Mesenchymal stem cell (in vitro differentiated cells and primary cell): Measurements from ENCODE around the gene MSRB1.

ENCODE experiments used
- DNase-seq: peaks from one replicate; pipeline ENCODE4 v3.0.0-alpha.2; 2013
- H2AFZ ChIP-seq: one replicate; pipeline ENCODE4 v1.6.1; 2013; ENCODE audit warnings: low read depth, mild to moderate bottlenecking, control low read depth, inconsistent platforms, low read length, moderate library complexity
- H2AK5ac ChIP-seq: 2 replicates; pipeline ENCODE4 v1.6.1; 2013; ENCODE audit warnings: low read length, moderate library complexity, mild to moderate bottlenecking, inconsistent platforms; ENCODE audit not compliant: severe bottlenecking
- H2BK120ac ChIP-seq: one replicate; pipeline ENCODE4 v1.6.1; 2013; ENCODE audit warnings: low read depth, mild to moderate bottlenecking, inconsistent platforms, low read length, moderate library complexity
- H2BK12ac ChIP-seq, 2 experiments: one replicate each; pipeline ENCODE4 v1.6.1; 2013; ENCODE audit warnings: inconsistent platforms in 2 of 2, low read length in 2 of 2, mild to moderate bottlenecking in 2 of 2, moderate library complexity in 2 of 2, control low read depth in 1 of 2
- H2BK15ac ChIP-seq: one replicate; pipeline ENCODE4 v1.6.1; 2013; ENCODE audit warnings: mild to moderate bottlenecking, low read depth, inconsistent platforms; ENCODE audit not compliant: poor library complexity, severe bottlenecking
- H2BK5ac ChIP-seq: 2 replicates; pipeline ENCODE4 v1.6.1; 2013; ENCODE audit warnings: low read depth, mild to moderate bottlenecking, low read length, control low read depth, inconsistent platforms; ENCODE audit not compliant: poor library complexity, severe bottlenecking
- H3K14ac ChIP-seq, 2 experiments: one replicate each; pipeline ENCODE4 v1.6.1; 2013; ENCODE audit warnings: inconsistent platforms in 2 of 2, low read length in 2 of 2, control low read depth in 1 of 2, mild to moderate bottlenecking in 1 of 2, moderate library complexity in 1 of 2
- H3K18ac ChIP-seq, 2 experiments: one replicate each; pipeline ENCODE4 v1.6.1; 2013; ENCODE audit warnings: inconsistent platforms in 2 of 2, low read length in 2 of 2, control low read depth in 1 of 2, low read depth in 1 of 2, mild to moderate bottlenecking in 1 of 2
- H3K23ac ChIP-seq, 2 experiments: one replicate each; pipeline ENCODE4 v1.6.1; 2013; ENCODE audit warnings: inconsistent platforms in 2 of 2, low read length in 2 of 2, mild to moderate bottlenecking in 2 of 2, moderate library complexity in 2 of 2, control low read depth in 1 of 2
- H3K27ac ChIP-seq: 2 replicates; pipeline ENCODE4 v1.5.1; 2013; ENCODE audit warnings: mild to moderate bottlenecking, moderate library complexity, low read length, control low read depth, inconsistent platforms; ENCODE audit not compliant: poor library complexity, severe bottlenecking
- H3K27me3 ChIP-seq, 2 experiments: 2 replicates each; pipeline versions ENCODE4 v1.6.1 to v1.7.0; 2013; ENCODE audit warnings: low read length in 2 of 2, mild to moderate bottlenecking in 2 of 2, moderate library complexity in 2 of 2, control low read depth in 1 of 2, inconsistent platforms in 1 of 2; ENCODE audit not compliant: control insufficient read depth in 1 of 2, insufficient read depth in 1 of 2
- H3K36me3 ChIP-seq, 2 experiments: 2 replicates each; pipeline versions ENCODE4 v1.6.1 to v1.7.0; 2013; ENCODE audit warnings: low read length in 2 of 2, control low read depth in 1 of 2, inconsistent platforms in 1 of 2, low read depth in 1 of 2, mild to moderate bottlenecking in 1 of 2; ENCODE audit not compliant: insufficient read depth in 2 of 2, control insufficient read depth in 1 of 2
- H3K4ac ChIP-seq, 2 experiments: one replicate each; pipeline ENCODE4 v1.6.1; 2013; ENCODE audit warnings: inconsistent platforms in 2 of 2, low read length in 2 of 2, mild to moderate bottlenecking in 2 of 2, moderate library complexity in 2 of 2, control low read depth in 1 of 2, low read depth in 1 of 2
- H3K4me1 ChIP-seq: 2 replicates; pipeline ENCODE4 v1.6.1; 2013; ENCODE audit warnings: low read depth, low read length, control low read depth; ENCODE audit not compliant: control insufficient read depth, insufficient read depth
- H3K4me2 ChIP-seq: 2 replicates; pipeline ENCODE4 v1.6.1; 2013; ENCODE audit warnings: low read length, mild to moderate bottlenecking, inconsistent platforms; ENCODE audit not compliant: poor library complexity, severe bottlenecking
- H3K4me3 ChIP-seq, 2 experiments: 2 replicates each; pipeline versions ENCODE4 v1.5.1 to v1.7.0; 2013; ENCODE audit warnings: low read length in 2 of 2, mild to moderate bottlenecking in 2 of 2, control low read depth in 1 of 2, low read depth in 1 of 2; ENCODE audit not compliant: insufficient read depth in 1 of 2
- H3K79me1 ChIP-seq: replicated peaks from 2 replicates; pipeline ENCODE4 v1.6.1; 2013; ENCODE audit warnings: mild to moderate bottlenecking, control low read depth, low read length, inconsistent platforms; ENCODE audit not compliant: poor library complexity, severe bottlenecking
- H3K9ac ChIP-seq: 2 replicates; pipeline ENCODE4 v1.7.0; 2013; ENCODE audit warnings: mild to moderate bottlenecking, low read length, moderate library complexity
- H3K9me3 ChIP-seq: 2 replicates; pipeline ENCODE4 v1.7.0; 2013; ENCODE audit warnings: mild to moderate bottlenecking, low read length; ENCODE audit not compliant: control insufficient read depth
- H4K8ac ChIP-seq: one replicate; pipeline ENCODE4 v1.6.1; 2013; ENCODE audit warnings: inconsistent platforms, mild to moderate bottlenecking, low read length, moderate library complexity
- H4K91ac ChIP-seq: one replicate; pipeline ENCODE4 v1.6.1; 2013; ENCODE audit warnings: mild to moderate bottlenecking, low read length, inconsistent platforms
- WGBS: methylation state at CpG from one replicate; pipeline ENCODE4 v1.1.7; 2013; ENCODE audit warnings: mixed read lengths; 5-methylcytosine and 5-hydroxymethylcytosine counted together

The MSRB1 gene

GRCh38 chr16:1906846-1907165 lies 36.2 kb downstream of the MSRB1 start:
- Histone ChIP-seq H3K27me3 (peaks cover 39 to 73% of the 10 kb centered on the region in 2 experiments), H2BK5ac (no peak overlapping the region), H2AK5ac (no peak overlapping the region), H3K4me1 (peaks cover 6% of the 10 kb centered on the region), H3K27ac (no peak overlapping the region), H2AFZ (no peak overlapping the region), H3K4ac (no peak overlapping the region), H3K9ac (no peak overlapping the region), H3K18ac (no peak overlapping the region), H3K9me3 (no peaks in the 10 kb centered on the region), H3K23ac (no peak overlapping the region), H3K14ac (no peak overlapping the region), H4K91ac (no peak overlapping the region), H2BK12ac (no peak overlapping the region), H4K8ac (no peak overlapping the region), H3K79me1 (no peaks in the 10 kb centered on the region), H3K4me3 (no peak overlapping the region), H2BK120ac (no peak overlapping the region), H3K4me2 (no peak overlapping the region), H2BK15ac (no peak overlapping the region), H3K36me3 (peaks cover 0 to 4% of the 10 kb centered on the region in 2 experiments)
- WGBS = 78% methylated on average over 5 of the region's 5 CpGs
- DNase-seq = no peak

GRCh38 chr16:1906055-1906845 lies 36.7 kb downstream of the MSRB1 start:
- no peak overlapping the region for H2BK120ac ChIP-seq
- peaks cover 2% of the 10 kb centered on the region for H3K4me1 ChIP-seq
- H3K4ac ChIP-seq = no peak overlapping the region
- WGBS = 77% methylated on average over 31 of the region's 31 CpGs
- no peak overlapping the region for H4K91ac ChIP-seq
- H2BK15ac ChIP-seq = no peak overlapping the region
- H3K36me3 ChIP-seq = no peaks in the 10 kb centered on the region
- H3K4me3 ChIP-seq = no peak overlapping the region
- H2AFZ ChIP-seq = no peak overlapping the region
- H2BK5ac ChIP-seq = no peak overlapping the region
- H3K27me3 ChIP-seq = peaks cover 39 to 73% of the 10 kb centered on the region in 2 experiments
- no peak overlapping the region for H4K8ac ChIP-seq
- H3K9ac ChIP-seq = no peak overlapping the region
- no peak overlapping the region for H3K14ac ChIP-seq
- DNase-seq = no peak
- H3K79me1 ChIP-seq = no peaks in the 10 kb centered on the region
- H3K27ac ChIP-seq = no peak overlapping the region
- H3K9me3 ChIP-seq = no peaks in the 10 kb centered on the region
- no peak overlapping the region for H2AK5ac ChIP-seq
- H3K18ac ChIP-seq = no peak overlapping the region
- no peak overlapping the region for H2BK12ac ChIP-seq
- H3K4me2 ChIP-seq = no peak overlapping the region
- no peak overlapping the region for H3K23ac ChIP-seq

DNA sequence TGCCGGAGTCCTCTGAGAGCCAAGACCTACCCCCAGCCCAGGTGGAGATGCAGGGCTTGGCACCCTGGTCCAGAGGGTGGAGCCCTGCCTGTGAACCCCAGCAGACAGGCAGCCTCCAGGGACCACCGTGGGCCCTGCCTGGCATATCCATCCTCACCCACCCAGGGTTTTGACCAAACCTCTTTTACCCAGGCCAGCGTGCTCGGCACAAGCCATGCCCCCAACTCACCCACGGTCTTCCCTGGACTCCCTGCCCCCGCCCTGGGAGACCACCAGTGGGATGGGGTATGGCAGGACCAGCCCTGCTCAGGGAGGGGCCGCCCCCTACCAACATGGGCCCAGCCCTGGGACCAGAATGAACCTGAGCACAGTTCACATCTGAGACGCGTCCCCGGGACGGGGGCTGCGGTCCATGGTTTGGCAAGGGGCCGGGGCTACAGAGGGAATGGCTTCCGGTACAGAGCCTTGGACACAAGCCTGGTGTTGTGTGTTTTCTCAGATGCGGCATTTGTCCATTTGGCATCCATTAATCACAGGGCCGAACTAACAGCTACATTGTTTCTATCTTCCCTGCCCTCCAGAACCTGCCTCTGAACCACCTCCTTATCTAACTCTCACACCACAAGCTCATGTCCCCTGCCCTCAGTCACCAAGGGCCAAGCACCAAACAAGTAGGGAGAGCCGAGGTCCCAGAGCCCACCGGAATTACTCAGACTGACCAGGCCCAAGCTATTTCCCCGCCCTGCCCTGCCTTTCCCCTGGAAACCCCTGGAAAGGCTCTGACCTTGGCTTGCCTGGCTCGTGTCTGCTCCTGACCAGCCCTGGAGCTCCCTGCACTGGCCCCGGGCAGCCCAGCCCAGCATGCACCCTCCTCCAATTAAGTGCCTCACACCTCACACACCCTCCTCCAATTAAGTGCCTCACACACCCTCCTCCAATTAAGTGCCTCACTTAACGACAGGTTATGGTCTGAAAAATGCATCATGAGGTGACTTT lies 38.9 kb downstream of the MSRB1 start:
- DNase-seq = no peak

DNA sequence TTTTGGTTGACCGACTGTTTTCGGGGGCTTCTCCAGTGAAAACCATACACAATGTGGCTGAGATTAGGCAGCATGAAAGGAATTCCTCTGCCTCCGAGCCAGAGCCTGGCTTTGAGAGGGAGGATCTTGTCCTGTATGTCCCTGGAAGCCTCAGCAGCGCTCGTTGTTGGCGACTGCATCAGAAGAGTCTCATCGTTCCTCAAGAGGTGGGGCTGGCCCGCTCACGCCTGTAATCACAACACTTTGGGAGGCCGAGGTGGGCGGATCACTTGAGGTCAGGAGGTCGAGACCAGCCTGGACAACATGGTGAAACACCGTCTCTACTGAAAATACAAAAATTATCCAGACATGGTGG lies 39.8 kb downstream of the MSRB1 start:
- H3K27ac ChIP-seq = no peak overlapping the region
- H3K9ac ChIP-seq = no peak overlapping the region
- no peaks in the 10 kb centered on the region for H3K9me3 ChIP-seq
- no peak overlapping the region for H2BK5ac ChIP-seq
- no peak overlapping the region for H3K18ac ChIP-seq
- H2AK5ac ChIP-seq = no peak overlapping the region
- no peak overlapping the region for H3K4me2 ChIP-seq
- no peak overlapping the region for H2BK12ac ChIP-seq
- peaks cover 2% of the 10 kb centered on the region for H3K4me1 ChIP-seq
- no peaks in the 10 kb centered on the region for H3K79me1 ChIP-seq
- H3K27me3 ChIP-seq = peaks cover 43 to 74% of the 10 kb centered on the region in 2 experiments
- H2BK15ac ChIP-seq = no peak overlapping the region
- H4K8ac ChIP-seq = no peak overlapping the region
- H3K14ac ChIP-seq = no peak overlapping the region
- DNase-seq = no peak
- H3K4ac ChIP-seq = no peak overlapping the region
- no peak overlapping the region for H2AFZ ChIP-seq
- 66% methylated on average over 13 of the region's 13 CpGs for WGBS
- H3K36me3 ChIP-seq = no peaks in the 10 kb centered on the region
- H4K91ac ChIP-seq = no peak overlapping the region
- H3K23ac ChIP-seq = no peak overlapping the region
- H3K4me3 ChIP-seq = no peak overlapping the region
- no peak overlapping the region for H2BK120ac ChIP-seq

More for the DNA sequence above, 38.9 kb downstream of the MSRB1 start:
- H4K8ac ChIP-seq = peak overlapping the region; percentile 31
- H3K79me1 ChIP-seq = no peaks in the 10 kb centered on the region
- H2BK15ac ChIP-seq = no peak overlapping the region
- H3K4ac ChIP-seq = no peak overlapping the region
- H3K27ac ChIP-seq = no peak overlapping the region
- no peak overlapping the region for H2AK5ac ChIP-seq
- peaks cover 48 to 78% of the 10 kb centered on the region in 2 experiments for H3K27me3 ChIP-seq
- H4K91ac ChIP-seq = no peak overlapping the region
- no peak overlapping the region for H3K18ac ChIP-seq
- no peak overlapping the region for H2BK5ac ChIP-seq
- no peaks in the 10 kb centered on the region for H3K9me3 ChIP-seq
- 83% methylated on average over 22 of the region's 22 CpGs for WGBS
- H2AFZ ChIP-seq = no peak overlapping the region
- H3K36me3 ChIP-seq = no peaks in the 10 kb centered on the region
- H3K4me3 ChIP-seq = no peak overlapping the region
- peaks cover 2% of the 10 kb centered on the region for H3K4me1 ChIP-seq
- no peak overlapping the region for H3K23ac ChIP-seq
- H2BK12ac ChIP-seq = no peak overlapping the region
- no peak overlapping the region for H2BK120ac ChIP-seq
- no peak overlapping the region for H3K9ac ChIP-seq
- no peak overlapping the region for H3K4me2 ChIP-seq
- H3K14ac ChIP-seq = no peak overlapping the region
